HepG2 (cell line): ENCODE data around the gene KTI12. TPM values are rescaled to one million over a fixed set of nuclear protein-coding genes. Genes with fewer than 3 reads are reported as not detected.

ENCODE experiments used
- ATAC-seq: fragments of 200-7000 bp; cut with Tn5 transposase; 3 replicates; pipeline ENCODE4 v1.9.1; 2020; ENCODE audit warnings: mild to moderate bottlenecking, moderate library complexity
- BruUV-seq: library from RNA; stranded (reverse); fragments of 400-500 nt; replicated peaks from 2 replicates; lab custom pipeline; 2021; lab: Mats Ljungman, UMichigan
- CTCF ChIA-PET: fragments of 300-600 bp; formaldehyde crosslinking; extraction: SDS; loops from one replicate; lab custom pipeline; 2021; ENCODE audit warnings: low total read pairs, inconsistent platforms, low intra/inter-chr PET ratio; lab: Yijun Ruan, JAX
- POLR2A ChIA-PET: fragments of 350-600 bp; sonication (Branson Sonifier 250); formaldehyde crosslinking; loops from one replicate; lab custom pipeline; 2020; ENCODE audit warnings: antibody characterized with exemption, inconsistent platforms; lab: Yijun Ruan, JAX
- DNase-seq: peaks from one replicate; pipeline ENCODE4 v3.0.0-alpha.2; 2015; ENCODE audit warnings: low spot score
- FAIRE-seq: peaks from 3 replicates; lab custom pipeline; 2011; peaks lifted over from hg19 to GRCh38; lab: Jason Lieb, UNC
- H2AFZ ChIP-seq: one replicate; pipeline ENCODE4 v1.6.1; 2011; ENCODE audit warnings: low read length, inconsistent platforms
- H3K27ac ChIP-seq: fragments of 300-600 bp; 3 replicates; pipeline ENCODE4 v1.8.0; 2011; ENCODE audit warnings: mixed run types, mild to moderate bottlenecking, mixed read lengths, low read length, inconsistent platforms; ENCODE audit not compliant: insufficient read depth; ENCODE audit errors: extremely low read length
- H3K27me3 ChIP-seq, 2 experiments: fragments of 200-600 bp in 1 of 2; 2 replicates in 1 of 2; 3 replicates in 1 of 2; pipeline versions ENCODE4 v1.6.0 to v1.8.0; 2011; ENCODE audit warnings: low read length in 2 of 2, mild to moderate bottlenecking in 2 of 2, moderate library complexity in 2 of 2, inconsistent platforms in 1 of 2; ENCODE audit not compliant: insufficient read depth in 2 of 2, control insufficient read depth in 1 of 2
- H3K36me3 ChIP-seq, 2 experiments: fragments of 200-600 bp in 1 of 2; replicated peaks in 1 of 2; 2 replicates in 1 of 2; 3 replicates in 1 of 2; pipeline versions ENCODE4 v1.5.1 to v1.8.0; 2011; ENCODE audit warnings: low read length in 2 of 2, inconsistent platforms in 1 of 2; ENCODE audit not compliant: insufficient read depth in 2 of 2, control insufficient read depth in 1 of 2
- H3K4me1 ChIP-seq: 2 replicates; pipeline ENCODE4 v1.5.1; 2012; ENCODE audit warnings: low read length, inconsistent platforms; ENCODE audit not compliant: insufficient read depth
- H3K4me2 ChIP-seq: 2 replicates; pipeline ENCODE4 v1.6.0; 2011; ENCODE audit warnings: low read depth, low read length, inconsistent platforms
- H3K4me3 ChIP-seq, 3 experiments: fragments of 200-600 bp in 1 of 3; sonication (generic), shearing (Covaris generic) in 1 of 3; replicated peaks in 1 of 3; 2 replicates each; pipeline ENCODE4 v1.5.1; 2011 to 2016; ENCODE audit warnings: low read length in 3 of 3, inconsistent platforms in 2 of 3, low read depth in 2 of 3, mild to moderate bottlenecking in 2 of 3, control low read depth in 1 of 3, mixed read lengths in 1 of 3; ENCODE audit not compliant: insufficient read depth in 1 of 3
- H3K79me2 ChIP-seq: one replicate; pipeline ENCODE4 v1.6.1; 2011; ENCODE audit warnings: low read length, inconsistent platforms; ENCODE audit not compliant: insufficient read depth
- H3K9ac ChIP-seq: 2 replicates; pipeline ENCODE4 v1.6.0; 2011; ENCODE audit warnings: mild to moderate bottlenecking, low read depth, low read length, inconsistent platforms; ENCODE audit not compliant: insufficient read depth
- H3K9me3 ChIP-seq: 2 replicates; pipeline ENCODE4 v1.5.1; 2012; ENCODE audit warnings: mild to moderate bottlenecking, low read length
- H4K20me1 ChIP-seq: 2 replicates; pipeline ENCODE4 v1.6.0; 2011; ENCODE audit warnings: inconsistent platforms, mild to moderate bottlenecking, low read length, moderate library complexity; ENCODE audit not compliant: insufficient read depth
- HDAC2 ChIP-seq: sonication (generic); formaldehyde crosslinking; IDR thresholded peaks from 2 replicates; pipeline ENCODE4 v1.4.0; 2020; ENCODE audit warnings: missing genetic modification reagents
- MIER2 ChIP-seq: IDR thresholded peaks from 2 replicates; pipeline ENCODE4 v1.6.1; 2016; ENCODE audit warnings: missing biosample characterization, missing genetic modification reagents
- TEAD2 ChIP-seq: sonication (generic); formaldehyde crosslinking; IDR thresholded peaks from 2 replicates; pipeline ENCODE4 v1.9.0; 2021; ENCODE audit warnings: missing genetic modification reagents
- ZNF788 ChIP-seq: sonication (generic); formaldehyde crosslinking; IDR thresholded peaks from 2 replicates; pipeline ENCODE4 v1.5.0; 2020; ENCODE audit warnings: mild to moderate bottlenecking, missing genetic modification reagents, borderline replicate concordance
- WGBS: methylation state at CpG from one replicate; pipeline ENCODE4 v1.1.6; 2017; ENCODE audit warnings: low lambda C conversion rate; 5-methylcytosine and 5-hydroxymethylcytosine counted together
- in situ Hi-C: cut with HindIII; loops from 2 replicates; pipeline ENCODE4 v1.10.0; 2017; ENCODE audit warnings: low pct_unique_long_range_greater_than_20kb; ENCODE audit not compliant: extremely low pct_ligation_motif_present
- intact Hi-C: fragments of 100-400 bp; cut with micrococcal nuclease; formaldehyde crosslinking; loops from one replicate; pipeline ENCODE4 v1.10.0; 2022; ENCODE audit not compliant: unreplicated experiment
- polyA plus RNA-seq, 8 experiments: library from polyadenylated mRNA; depleted of rRNA in 3 of 8; stranded (reverse) in 7 of 8; unstranded in 1 of 8; fragments of >200 nt; fragmentation: Illumina TruSeq in 4 of 8; extraction: Trizol in 4 of 8; gene quantifications; 2 replicates each; pipeline versions ENCODE4 v1.2.1 to v1.2.3, GENCODE V29; 2011 to 2016; ENCODE audit warnings: low read depth in 4 of 8, missing spikeins in 1 of 8, mixed read lengths in 1 of 8; ENCODE audit not compliant: insufficient read depth in 1 of 8
- total RNA-seq, 5 experiments: library from RNA; depleted of rRNA; stranded (reverse); fragments of >200 nt; fragmentation: Illumina TruSeq; extraction: Trizol; gene quantifications; 2 replicates each; pipeline ENCODE4 v1.2.3, GENCODE V29; 2016; ENCODE audit warnings: low read depth in 1 of 5
- TF ChIP-seq, protein P1 (sequence below): sonication (generic); IDR thresholded peaks from 2 replicates; pipeline ENCODE4 v1.6.1; 2016; ENCODE audit warnings: low read depth, borderline replicate concordance
- TF ChIP-seq, protein P2 (sequence below): sonication (generic); formaldehyde crosslinking; IDR thresholded peaks from 2 replicates; pipeline ENCODE4 v1.5.1; 2020; ENCODE audit warnings: mild to moderate bottlenecking, missing genetic modification reagents
- TF ChIP-seq, protein P3 (sequence below): sonication (generic); formaldehyde crosslinking; IDR thresholded peaks from 2 replicates; pipeline ENCODE4 v1.8.0; 2022; ENCODE audit warnings: missing genetic modification reagents, mild to moderate bottlenecking, inconsistent platforms, borderline replicate concordance
- TF ChIP-seq, protein P4 (sequence below): sonication (generic); formaldehyde crosslinking; IDR thresholded peaks from 2 replicates; pipeline ENCODE4 v1.4.0; 2020; ENCODE audit warnings: missing genetic modification reagents
- TF ChIP-seq, protein P5 (sequence below): sonication (generic); formaldehyde crosslinking; IDR thresholded peaks from 2 replicates; pipeline ENCODE4 v1.4.0; 2020; ENCODE audit warnings: missing genetic modification reagents

Gene KTI12
- total and polyA plus RNA-seq, 2 of the 13 experiments (the other 11 are each of a cell fraction or from before 2014, with no cell fraction given) = 7.4 to 10.2 TPM

DNA sequence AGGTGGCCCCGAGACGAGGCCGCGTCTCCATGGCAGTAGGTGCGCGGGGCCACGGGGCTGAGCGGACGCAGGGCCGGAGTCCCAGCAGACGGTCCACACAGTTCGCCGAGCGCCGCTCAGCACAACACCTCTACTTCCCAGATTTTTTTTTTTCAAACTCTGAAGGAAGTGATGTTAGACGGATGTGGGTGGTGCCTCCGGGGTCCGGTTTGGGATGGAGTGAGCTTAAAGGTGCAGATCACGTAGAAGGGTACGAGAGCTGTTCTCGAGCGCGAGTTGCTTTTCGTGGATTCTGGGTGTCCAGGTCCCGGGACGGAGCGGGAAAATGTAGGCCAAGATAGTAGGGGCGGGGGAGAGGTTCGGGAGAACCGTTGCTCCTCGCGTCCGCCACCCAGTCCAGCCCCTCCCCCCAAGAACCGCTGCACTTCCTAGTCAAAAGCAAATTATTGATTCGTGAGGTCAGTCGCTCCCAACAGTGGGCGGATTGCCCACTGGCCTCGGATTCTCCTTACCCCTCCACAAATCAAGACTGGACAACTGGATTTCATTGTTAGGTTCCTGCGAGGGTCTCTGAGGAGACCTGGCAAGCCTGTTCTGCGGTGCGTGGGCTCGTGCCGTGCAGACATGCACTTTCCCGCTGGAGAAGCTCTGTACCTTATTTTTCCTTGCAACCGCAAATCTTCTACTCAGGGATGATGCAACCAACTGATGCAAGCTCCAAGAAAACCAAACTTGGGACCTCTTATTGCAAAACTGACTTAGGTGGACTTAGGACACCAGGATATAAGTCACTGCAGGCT is 21.7 kb upstream of the KTI12 start, which contains the start of gene TXNDC12:
TSS of gene TXNDC12 (minus strand) at position 126 of the 800 bp plus-strand sequence. CDS start at position 31, 95 bp downstream.
- no peaks in the 10 kb centered on the region; a peak in 1 of 5 replicates for H3K27me3 ChIP-seq
- intact Hi-C loops = loop anchor here (2.0 kb wide), 1 partner anchor 26 kb away; no protein-coding TSS in a partner anchor
- H3K4me2 ChIP-seq = peak within 1 kb of the TSS; percentile 81
- H3K4me3 ChIP-seq = peak within 1 kb of the TSS; percentile 85 to 89 (median 87)
- no peak within 1 kb of the TSS for H2AFZ ChIP-seq
- TSS peak; percentile 54 for BruUV-seq
- in situ Hi-C loops = no loop called here
- peaks cover 67% of the 10 kb centered on the region for H3K79me2 ChIP-seq
- peaks cover 26% of the 10 kb centered on the region for H4K20me1 ChIP-seq
- DNase-seq (peak; percentile 95), FAIRE-seq (peak; percentile 56), ATAC-seq (peak; percentile 88)
- peaks cover 51% of the 10 kb centered on the region for H3K4me1 ChIP-seq
- CTCF ChIA-PET = no interaction called here
- no peaks in the 10 kb centered on the region for H3K9me3 ChIP-seq
- POLR2A ChIA-PET = interaction anchor here (0.7 to 5.3 kb wide), 23 partner anchors 9 to 348 kb away, joined by 3 to 80 read pairs (median 4); partner anchors contain the start of genes CC2D1B and KTI12
- peak within 1 kb of the TSS; percentile 91 for H3K27ac ChIP-seq
- peaks cover under 1 to 7% of the 10 kb centered on the region in 2 experiments; a peak in 4 of 5 replicates for H3K36me3 ChIP-seq
- WGBS = 3% methylated on average over 19 of the region's 45 CpGs
- peak within 1 kb of the TSS; percentile 88 for H3K9ac ChIP-seq
- TF ChIP-seq ZNF788 (CRISPR knock-in tag) (peak; percentile 54; the same call in 1 of the 2 replicates), HDAC2 (CRISPR knock-in tag) (peak; percentile 13), TEAD2 (CRISPR knock-in tag) (no peak), MIER2 (CRISPR knock-in tag) (no peak)
- TF ChIP-seq, protein P1, sequence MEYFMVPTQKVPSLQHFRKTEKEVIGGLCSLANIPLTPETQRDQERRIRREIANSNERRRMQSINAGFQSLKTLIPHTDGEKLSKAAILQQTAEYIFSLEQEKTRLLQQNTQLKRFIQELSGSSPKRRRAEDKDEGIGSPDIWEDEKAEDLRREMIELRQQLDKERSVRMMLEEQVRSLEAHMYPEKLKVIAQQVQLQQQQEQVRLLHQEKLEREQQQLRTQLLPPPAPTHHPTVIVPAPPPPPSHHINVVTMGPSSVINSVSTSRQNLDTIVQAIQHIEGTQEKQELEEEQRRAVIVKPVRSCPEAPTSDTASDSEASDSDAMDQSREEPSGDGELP = no peak
- TF ChIP-seq, protein P2, sequence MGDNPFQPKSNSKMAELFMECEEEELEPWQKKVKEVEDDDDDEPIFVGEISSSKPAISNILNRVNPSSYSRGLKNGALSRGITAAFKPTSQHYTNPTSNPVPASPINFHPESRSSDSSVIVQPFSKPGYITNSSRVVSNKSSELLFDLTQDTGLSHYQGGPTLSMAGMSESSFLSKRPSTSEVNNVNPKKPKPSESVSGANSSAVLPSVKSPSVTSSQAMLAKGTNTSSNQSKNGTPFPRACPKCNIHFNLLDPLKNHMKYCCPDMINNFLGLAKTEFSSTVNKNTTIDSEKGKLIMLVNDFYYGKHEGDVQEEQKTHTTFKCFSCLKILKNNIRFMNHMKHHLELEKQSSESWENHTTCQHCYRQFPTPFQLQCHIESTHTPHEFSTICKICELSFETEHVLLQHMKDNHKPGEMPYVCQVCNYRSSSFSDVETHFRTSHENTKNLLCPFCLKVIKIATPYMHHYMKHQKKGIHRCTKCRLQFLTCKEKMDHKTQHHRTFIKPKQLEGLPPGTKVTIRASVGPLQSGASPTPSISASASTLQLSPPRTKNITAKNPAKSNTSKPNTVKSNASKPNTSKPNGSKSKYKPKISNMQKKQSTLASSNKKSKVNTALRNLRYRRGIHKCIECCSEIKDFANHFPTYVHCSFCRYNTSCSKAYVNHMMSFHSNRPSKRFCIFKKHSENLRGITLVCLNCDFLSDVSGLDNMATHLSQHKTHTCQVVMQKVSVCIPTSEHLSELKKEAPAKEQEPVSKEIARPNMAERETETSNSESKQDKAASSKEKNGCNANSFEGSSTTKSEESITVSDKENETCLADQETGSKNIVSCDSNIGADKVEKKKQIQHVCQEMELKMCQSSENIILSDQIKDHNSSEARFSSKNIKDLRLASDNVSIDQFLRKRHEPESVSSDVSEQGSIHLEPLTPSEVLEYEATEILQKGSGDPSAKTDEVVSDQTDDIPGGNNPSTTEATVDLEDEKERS (CRISPR knock-in tag) = no peak
- TF ChIP-seq, protein P3, sequence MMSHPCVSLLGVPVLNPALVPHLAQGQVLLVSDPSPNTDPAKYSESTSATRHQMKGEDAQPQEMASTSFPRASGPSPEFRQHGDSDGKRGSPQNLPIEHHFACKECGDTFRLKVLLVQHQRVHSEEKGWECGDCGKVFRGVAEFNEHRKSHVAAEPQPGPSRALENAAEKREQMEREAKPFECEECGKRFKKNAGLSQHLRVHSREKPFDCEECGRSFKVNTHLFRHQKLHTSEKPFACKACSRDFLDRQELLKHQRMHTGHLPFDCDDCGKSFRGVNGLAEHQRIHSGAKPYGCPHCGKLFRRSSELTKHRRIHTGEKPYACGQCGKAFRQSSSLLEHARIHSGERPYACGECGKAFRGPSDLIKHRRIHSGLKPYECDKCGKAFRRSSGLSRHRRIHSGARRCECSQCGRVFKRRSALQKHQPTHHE = no peak; the same call in none of the 2 replicates
- TF ChIP-seq, protein P4, sequence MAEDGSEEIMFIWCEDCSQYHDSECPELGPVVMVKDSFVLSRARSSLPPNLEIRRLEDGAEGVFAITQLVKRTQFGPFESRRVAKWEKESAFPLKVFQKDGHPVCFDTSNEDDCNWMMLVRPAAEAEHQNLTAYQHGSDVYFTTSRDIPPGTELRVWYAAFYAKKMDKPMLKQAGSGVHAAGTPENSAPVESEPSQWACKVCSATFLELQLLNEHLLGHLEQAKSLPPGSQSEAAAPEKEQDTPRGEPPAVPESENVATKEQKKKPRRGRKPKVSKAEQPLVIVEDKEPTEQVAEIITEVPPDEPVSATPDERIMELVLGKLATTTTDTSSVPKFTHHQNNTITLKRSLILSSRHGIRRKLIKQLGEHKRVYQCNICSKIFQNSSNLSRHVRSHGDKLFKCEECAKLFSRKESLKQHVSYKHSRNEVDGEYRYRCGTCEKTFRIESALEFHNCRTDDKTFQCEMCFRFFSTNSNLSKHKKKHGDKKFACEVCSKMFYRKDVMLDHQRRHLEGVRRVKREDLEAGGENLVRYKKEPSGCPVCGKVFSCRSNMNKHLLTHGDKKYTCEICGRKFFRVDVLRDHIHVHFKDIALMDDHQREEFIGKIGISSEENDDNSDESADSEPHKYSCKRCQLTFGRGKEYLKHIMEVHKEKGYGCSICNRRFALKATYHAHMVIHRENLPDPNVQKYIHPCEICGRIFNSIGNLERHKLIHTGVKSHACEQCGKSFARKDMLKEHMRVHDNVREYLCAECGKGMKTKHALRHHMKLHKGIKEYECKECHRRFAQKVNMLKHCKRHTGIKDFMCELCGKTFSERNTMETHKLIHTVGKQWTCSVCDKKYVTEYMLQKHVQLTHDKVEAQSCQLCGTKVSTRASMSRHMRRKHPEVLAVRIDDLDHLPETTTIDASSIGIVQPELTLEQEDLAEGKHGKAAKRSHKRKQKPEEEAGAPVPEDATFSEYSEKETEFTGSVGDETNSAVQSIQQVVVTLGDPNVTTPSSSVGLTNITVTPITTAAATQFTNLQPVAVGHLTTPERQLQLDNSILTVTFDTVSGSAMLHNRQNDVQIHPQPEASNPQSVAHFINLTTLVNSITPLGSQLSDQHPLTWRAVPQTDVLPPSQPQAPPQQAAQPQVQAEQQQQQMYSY = no peak
- TF ChIP-seq, protein P5, sequence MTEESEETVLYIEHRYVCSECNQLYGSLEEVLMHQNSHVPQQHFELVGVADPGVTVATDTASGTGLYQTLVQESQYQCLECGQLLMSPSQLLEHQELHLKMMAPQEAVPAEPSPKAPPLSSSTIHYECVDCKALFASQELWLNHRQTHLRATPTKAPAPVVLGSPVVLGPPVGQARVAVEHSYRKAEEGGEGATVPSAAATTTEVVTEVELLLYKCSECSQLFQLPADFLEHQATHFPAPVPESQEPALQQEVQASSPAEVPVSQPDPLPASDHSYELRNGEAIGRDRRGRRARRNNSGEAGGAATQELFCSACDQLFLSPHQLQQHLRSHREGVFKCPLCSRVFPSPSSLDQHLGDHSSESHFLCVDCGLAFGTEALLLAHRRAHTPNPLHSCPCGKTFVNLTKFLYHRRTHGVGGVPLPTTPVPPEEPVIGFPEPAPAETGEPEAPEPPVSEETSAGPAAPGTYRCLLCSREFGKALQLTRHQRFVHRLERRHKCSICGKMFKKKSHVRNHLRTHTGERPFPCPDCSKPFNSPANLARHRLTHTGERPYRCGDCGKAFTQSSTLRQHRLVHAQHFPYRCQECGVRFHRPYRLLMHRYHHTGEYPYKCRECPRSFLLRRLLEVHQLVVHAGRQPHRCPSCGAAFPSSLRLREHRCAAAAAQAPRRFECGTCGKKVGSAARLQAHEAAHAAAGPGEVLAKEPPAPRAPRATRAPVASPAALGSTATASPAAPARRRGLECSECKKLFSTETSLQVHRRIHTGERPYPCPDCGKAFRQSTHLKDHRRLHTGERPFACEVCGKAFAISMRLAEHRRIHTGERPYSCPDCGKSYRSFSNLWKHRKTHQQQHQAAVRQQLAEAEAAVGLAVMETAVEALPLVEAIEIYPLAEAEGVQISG (CRISPR knock-in tag) = peak; percentile 80
